ENCODE measurements around the gene BZW2. TPM values are rescaled to one million over a fixed set of nuclear protein-coding genes. Genes with fewer than 3 reads are reported as not detected.

The BZW2 gene
- total and polyA plus RNA-seq, 8 donors = 25.5 to 110 (median 67.3) TPM

DNA sequence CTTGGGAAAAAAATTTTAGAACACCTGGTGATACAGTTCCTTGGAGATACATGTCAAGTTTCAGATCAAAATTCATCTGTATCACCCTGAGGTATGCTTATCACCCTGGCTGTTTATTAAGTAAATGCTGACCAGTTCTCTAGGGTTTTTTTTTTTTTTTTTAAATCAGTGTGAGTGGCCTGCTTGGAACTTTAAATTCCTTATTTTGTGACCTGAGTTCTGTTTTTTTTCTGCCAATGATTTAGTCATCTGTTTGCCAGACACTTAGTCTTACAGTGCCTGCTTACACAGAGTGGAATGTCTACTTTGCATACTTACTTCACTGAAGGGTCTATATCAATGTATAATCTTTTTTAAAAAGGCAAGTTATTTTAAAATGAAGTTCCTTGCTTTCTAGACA, 109.4 kb downstream of the BZW2 start:
- H3K27me3 ChIP-seq = peaks cover 0 to 5% (median 0%) of the 10 kb centered on the region in 3 donors
- H3K9me3 ChIP-seq = no peaks in the 10 kb centered on the region
- intact Hi-C loops (cut with DNase I; ENCODE audit: low total_unique reads) = no loop called here
- H3K4me3 ChIP-seq = peak overlapping the region in 3 of 4 donors; percentile 59 to 93 (median 74)
- peak overlapping the region in 4 of 5 donors; percentile 78 to 85 (median 82) for H3K27ac ChIP-seq
- TF ChIP-seq EP300 (IDR thresholded peaks at IDR 0.05) (no peak), POLR2A (IDR thresholded peaks at IDR 0.05) (no peak)
- TF ChIP-seq, protein P1, sequence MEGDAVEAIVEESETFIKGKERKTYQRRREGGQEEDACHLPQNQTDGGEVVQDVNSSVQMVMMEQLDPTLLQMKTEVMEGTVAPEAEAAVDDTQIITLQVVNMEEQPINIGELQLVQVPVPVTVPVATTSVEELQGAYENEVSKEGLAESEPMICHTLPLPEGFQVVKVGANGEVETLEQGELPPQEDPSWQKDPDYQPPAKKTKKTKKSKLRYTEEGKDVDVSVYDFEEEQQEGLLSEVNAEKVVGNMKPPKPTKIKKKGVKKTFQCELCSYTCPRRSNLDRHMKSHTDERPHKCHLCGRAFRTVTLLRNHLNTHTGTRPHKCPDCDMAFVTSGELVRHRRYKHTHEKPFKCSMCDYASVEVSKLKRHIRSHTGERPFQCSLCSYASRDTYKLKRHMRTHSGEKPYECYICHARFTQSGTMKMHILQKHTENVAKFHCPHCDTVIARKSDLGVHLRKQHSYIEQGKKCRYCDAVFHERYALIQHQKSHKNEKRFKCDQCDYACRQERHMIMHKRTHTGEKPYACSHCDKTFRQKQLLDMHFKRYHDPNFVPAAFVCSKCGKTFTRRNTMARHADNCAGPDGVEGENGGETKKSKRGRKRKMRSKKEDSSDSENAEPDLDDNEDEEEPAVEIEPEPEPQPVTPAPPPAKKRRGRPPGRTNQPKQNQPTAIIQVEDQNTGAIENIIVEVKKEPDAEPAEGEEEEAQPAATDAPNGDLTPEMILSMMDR (IDR thresholded peaks at IDR 0.05) = no peak
- no peaks in the 10 kb centered on the region for H3K36me3 ChIP-seq
- DNase-seq = peak in 1 of 2 donors; percentile 34
- H3K4me1 ChIP-seq = peaks cover 0 to 30% (median 13%) of the 10 kb centered on the region in 4 donors

Other genes starting within 250 kb of the BZW2 start
- 10 to 100 TPM in 1 of 5 donors, 1 to 10 TPM in 1, under 1 TPM in 3; 0.29 to 11.0 (median 0.89) TPM for gene CRPPA, start 224.6 kb upstream of the BZW2 start, total RNA-seq
- gene CRPPA, start 224.6 kb upstream of the BZW2 start, polyA plus RNA-seq = 1 to 10 TPM in 1 of 3 donors, under 1 TPM in 2; 0.28 to 3.5 (median 0.75) TPM
- 10 to 100 TPM in 2 of 5 donors, 1 to 10 TPM in 1, under 1 TPM in 1, not detected in 1; 0.89 to 18.7 (median 13.6) TPM for gene SOSTDC1, start 180.4 kb upstream of the BZW2 start, total RNA-seq
- gene SOSTDC1, start 180.4 kb upstream of the BZW2 start, polyA plus RNA-seq = 10 to 100 TPM in 1 of 3 donors, 1 to 10 TPM in 1, under 1 TPM in 1; 0.90 to 21.2 (median 5.9) TPM
- gene LRRC72, start 119.4 kb upstream of the BZW2 start, total RNA-seq = not detected
- gene LRRC72, start 119.4 kb upstream of the BZW2 start, polyA plus RNA-seq = not detected
- gene ANKMY2, start 427 bp upstream of the BZW2 start, total RNA-seq = 10 to 100 TPM in 4 of 5 donors, 1 to 10 TPM in 1; 2.6 to 39.8 (median 33.3) TPM
- gene ANKMY2, start 427 bp upstream of the BZW2 start, polyA plus RNA-seq = 10 to 100 TPM; 11.5 to 27.2 (median 13.7) TPM
- 10 to 100 TPM in 4 of 5 donors, 1 to 10 TPM in 1; 3.6 to 74.5 (median 50.0) TPM for gene TSPAN13, start 107.6 kb downstream of the BZW2 start, total RNA-seq
- 10 to 100 TPM; 27.5 to 41.5 (median 29.4) TPM for gene TSPAN13, start 107.6 kb downstream of the BZW2 start, polyA plus RNA-seq
- 1,000 to 10,000 TPM in 1 of 5 donors, 100 to 1,000 TPM in 3, 10 to 100 TPM in 1; 32.1 to 2,927 (median 145) TPM for gene AGR2, start 158.8 kb downstream of the BZW2 start, total RNA-seq
- gene AGR2, start 158.8 kb downstream of the BZW2 start, polyA plus RNA-seq = 100 to 1,000 TPM; 122 to 625 (median 228) TPM
- 10 to 100 TPM in 2 of 5 donors, not detected in 3; 14.2 to 74.0 TPM for gene AGR3, start 235.8 kb downstream of the BZW2 start, total RNA-seq
- 10 to 100 TPM; 17.4 to 70.4 (median 24.2) TPM for gene AGR3, start 235.8 kb downstream of the BZW2 start, polyA plus RNA-seq

Data from stomach (tissue), 9 donors.